Stimulated activated CD4-positive, alpha-beta T cell treated with anti-CD3 and anti-CD28 coated beads, Interleukin-2, amount 100 ng/mL, for 4 hours (primary cell): ENCODE measurements around the gene FOXO1.

Experiments used
- DNase-seq: peaks from one replicate; pipeline ENCODE4 v3.0.0-alpha.2; 2020; ENCODE audit warnings: low read depth

FOXO1 gene

DNA sequence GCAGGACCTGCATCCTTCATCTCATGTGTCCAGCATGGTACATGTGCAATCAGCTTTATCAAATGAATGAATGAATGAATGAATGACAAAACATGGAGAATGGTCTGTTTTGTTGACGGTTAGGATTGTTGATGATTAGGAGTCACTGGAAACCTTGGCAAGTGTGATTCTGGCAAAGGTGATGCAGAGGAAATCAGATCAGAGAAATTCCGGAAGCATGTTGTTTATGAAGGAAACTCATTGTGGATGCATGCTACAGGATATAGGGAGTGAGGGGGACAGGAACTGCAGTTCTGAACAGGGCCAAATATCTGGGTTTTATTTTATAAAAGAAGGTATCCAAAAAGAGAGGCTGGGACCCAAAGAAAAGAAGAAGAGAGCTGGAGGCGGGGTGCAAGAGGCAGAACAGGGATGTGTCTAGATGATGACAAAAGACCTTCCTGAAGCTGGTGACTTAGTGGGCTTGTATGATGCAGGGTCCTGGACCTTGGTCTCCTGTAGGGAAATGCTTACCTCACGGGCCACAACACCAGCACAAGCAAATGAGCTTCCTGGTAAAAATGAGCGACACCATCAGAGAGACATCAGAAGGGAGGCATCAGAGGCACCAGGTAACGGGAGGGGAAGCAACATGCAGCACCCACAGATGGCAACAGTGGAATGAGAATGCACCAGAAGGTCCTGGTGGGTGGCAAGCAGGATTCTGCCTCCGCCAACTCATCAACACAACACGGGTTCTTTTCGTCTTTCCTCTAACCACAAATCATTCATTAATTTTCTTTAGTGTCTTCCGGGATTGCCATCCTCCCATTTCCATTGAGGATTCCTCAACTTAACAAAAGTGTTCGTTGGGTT lies 159.6 kb downstream of the FOXO1 start:
- no peak for DNase-seq
